Neural cell (in vitro differentiated cells): ENCODE data around the gene RAD51B.

Experiments
- EZH2 ChIP-seq: fragments of 200-600, 300-800 bp; shearing (Covaris generic), sonication (generic); IDR thresholded peaks from 2 replicates; pipeline ENCODE4 v1.6.1; 2014; ENCODE audit warnings: antibody characterized with exemption, low read length, borderline replicate concordance, mild to moderate bottlenecking; ENCODE audit not compliant: insufficient read depth, poor library complexity, severe bottlenecking
- MXI1 ChIP-seq: fragments of 450-650 bp; conservative IDR thresholded peaks from 2 replicates; pipeline ENCODE4 v1.6.1; 2014; ENCODE audit warnings: antibody characterized with exemption, mild to moderate bottlenecking; ENCODE audit not compliant: poor library complexity, severe bottlenecking
- POLR2AphosphoS5 ChIP-seq: IDR thresholded peaks from 2 replicates; pipeline ENCODE4 v1.6.1; 2012
- RAD21 ChIP-seq: fragments of 450-650 bp; conservative IDR thresholded peaks from 2 replicates; pipeline ENCODE4 v1.6.1; 2014; ENCODE audit warnings: antibody characterized with exemption, mild to moderate bottlenecking, moderate library complexity
- TAF1 ChIP-seq: IDR thresholded peaks from 2 replicates; pipeline ENCODE4 v1.6.1; 2012; ENCODE audit warnings: low read depth
- TF ChIP-seq, protein P1 (sequence below): fragments of 450-650 bp; IDR thresholded peaks from 2 replicates; pipeline ENCODE4 v1.5.1; 2014; ENCODE audit warnings: antibody characterized with exemption, mild to moderate bottlenecking, moderate library complexity; ENCODE audit not compliant: poor library complexity, severe bottlenecking
- TF ChIP-seq, protein P2 (sequence below): IDR thresholded peaks from 2 replicates; pipeline ENCODE4 v1.6.1; 2012; ENCODE audit warnings: borderline replicate concordance

DNA sequence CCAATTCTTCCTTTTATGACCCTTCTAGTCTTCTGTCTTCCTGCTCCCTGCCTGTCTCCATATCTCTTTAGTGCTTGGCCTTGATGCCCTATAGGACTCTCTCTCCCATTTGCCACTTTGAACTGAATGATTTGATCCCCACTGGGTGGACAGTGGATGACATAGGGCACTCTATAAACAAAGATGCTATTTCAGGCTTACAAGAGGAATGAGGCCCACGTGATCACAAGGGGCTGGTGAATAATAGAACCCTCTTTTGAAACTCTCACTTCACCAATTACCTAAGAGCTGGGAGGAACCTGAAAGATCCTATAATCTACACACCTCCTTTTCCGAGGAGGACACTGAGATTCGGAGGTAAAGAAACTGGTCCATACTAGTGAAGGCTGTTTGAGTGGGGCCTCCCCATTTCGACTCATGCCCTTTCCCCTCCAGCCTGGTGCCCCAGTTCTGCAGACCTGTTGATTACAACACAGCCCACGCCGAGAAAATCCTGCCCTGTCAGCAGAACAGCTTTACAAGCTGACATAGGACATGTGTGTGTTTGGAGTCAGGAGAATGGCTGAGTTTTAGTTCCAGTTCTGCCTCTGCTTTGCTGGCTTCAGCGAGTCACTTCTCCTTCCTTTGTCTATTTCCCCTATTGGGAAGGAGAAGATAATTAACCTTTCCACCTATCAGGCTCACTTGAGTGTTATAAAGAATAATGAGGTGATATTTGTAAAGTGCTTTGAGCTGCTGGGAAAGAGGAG lies 573.0 kb downstream of the RAD51B start:
- TF ChIP-seq, protein P1, sequence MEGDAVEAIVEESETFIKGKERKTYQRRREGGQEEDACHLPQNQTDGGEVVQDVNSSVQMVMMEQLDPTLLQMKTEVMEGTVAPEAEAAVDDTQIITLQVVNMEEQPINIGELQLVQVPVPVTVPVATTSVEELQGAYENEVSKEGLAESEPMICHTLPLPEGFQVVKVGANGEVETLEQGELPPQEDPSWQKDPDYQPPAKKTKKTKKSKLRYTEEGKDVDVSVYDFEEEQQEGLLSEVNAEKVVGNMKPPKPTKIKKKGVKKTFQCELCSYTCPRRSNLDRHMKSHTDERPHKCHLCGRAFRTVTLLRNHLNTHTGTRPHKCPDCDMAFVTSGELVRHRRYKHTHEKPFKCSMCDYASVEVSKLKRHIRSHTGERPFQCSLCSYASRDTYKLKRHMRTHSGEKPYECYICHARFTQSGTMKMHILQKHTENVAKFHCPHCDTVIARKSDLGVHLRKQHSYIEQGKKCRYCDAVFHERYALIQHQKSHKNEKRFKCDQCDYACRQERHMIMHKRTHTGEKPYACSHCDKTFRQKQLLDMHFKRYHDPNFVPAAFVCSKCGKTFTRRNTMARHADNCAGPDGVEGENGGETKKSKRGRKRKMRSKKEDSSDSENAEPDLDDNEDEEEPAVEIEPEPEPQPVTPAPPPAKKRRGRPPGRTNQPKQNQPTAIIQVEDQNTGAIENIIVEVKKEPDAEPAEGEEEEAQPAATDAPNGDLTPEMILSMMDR: no peak
- TF ChIP-seq TAF1 (no peak), EZH2 (no peak), RAD21 (no peak), POLR2AphosphoS5 (no peak), MXI1 (no peak)
- TF ChIP-seq, protein P2, sequence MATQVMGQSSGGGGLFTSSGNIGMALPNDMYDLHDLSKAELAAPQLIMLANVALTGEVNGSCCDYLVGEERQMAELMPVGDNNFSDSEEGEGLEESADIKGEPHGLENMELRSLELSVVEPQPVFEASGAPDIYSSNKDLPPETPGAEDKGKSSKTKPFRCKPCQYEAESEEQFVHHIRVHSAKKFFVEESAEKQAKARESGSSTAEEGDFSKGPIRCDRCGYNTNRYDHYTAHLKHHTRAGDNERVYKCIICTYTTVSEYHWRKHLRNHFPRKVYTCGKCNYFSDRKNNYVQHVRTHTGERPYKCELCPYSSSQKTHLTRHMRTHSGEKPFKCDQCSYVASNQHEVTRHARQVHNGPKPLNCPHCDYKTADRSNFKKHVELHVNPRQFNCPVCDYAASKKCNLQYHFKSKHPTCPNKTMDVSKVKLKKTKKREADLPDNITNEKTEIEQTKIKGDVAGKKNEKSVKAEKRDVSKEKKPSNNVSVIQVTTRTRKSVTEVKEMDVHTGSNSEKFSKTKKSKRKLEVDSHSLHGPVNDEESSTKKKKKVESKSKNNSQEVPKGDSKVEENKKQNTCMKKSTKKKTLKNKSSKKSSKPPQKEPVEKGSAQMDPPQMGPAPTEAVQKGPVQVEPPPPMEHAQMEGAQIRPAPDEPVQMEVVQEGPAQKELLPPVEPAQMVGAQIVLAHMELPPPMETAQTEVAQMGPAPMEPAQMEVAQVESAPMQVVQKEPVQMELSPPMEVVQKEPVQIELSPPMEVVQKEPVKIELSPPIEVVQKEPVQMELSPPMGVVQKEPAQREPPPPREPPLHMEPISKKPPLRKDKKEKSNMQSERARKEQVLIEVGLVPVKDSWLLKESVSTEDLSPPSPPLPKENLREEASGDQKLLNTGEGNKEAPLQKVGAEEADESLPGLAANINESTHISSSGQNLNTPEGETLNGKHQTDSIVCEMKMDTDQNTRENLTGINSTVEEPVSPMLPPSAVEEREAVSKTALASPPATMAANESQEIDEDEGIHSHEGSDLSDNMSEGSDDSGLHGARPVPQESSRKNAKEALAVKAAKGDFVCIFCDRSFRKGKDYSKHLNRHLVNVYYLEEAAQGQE: peak; percentile 14
